Liver (tissue), 3 donors: ENCODE measurements around the gene MCTP1.

ENCODE experiments used
- FOXA1 ChIP-seq: IDR thresholded peaks from 2 replicates; pipeline ENCODE4 v1.6.1; 2016; ENCODE audit warnings: antibody characterized with exemption
- GABPA ChIP-seq, 2 donors: IDR thresholded peaks in 1 of 2; conservative IDR thresholded peaks in 1 of 2; 2 replicates each; pipeline ENCODE4 v1.6.1; 2016; ENCODE audit warnings: antibody characterized with exemption in 2 of 2, mild to moderate bottlenecking in 1 of 2, moderate library complexity in 1 of 2
- HNF4G ChIP-seq: IDR thresholded peaks from 2 replicates; pipeline ENCODE4 v1.6.1; 2016; ENCODE audit warnings: antibody characterized with exemption
- YY1 ChIP-seq: IDR thresholded peaks from 2 replicates; pipeline ENCODE4 v1.6.1; 2016; ENCODE audit warnings: antibody characterized with exemption, mild to moderate bottlenecking
- TF ChIP-seq, protein P1 (sequence below): fragments of 150-350 bp; IDR thresholded peaks from 2 replicates; pipeline ENCODE4 v1.5.1; 2017; ENCODE audit warnings: improper control_type of control experiment, low read depth, low read length; ENCODE audit not compliant: missing input control
- TF ChIP-seq, protein P2 (sequence below): IDR thresholded peaks from 2 replicates; pipeline ENCODE4 v1.6.1; 2016; ENCODE audit warnings: antibody characterized with exemption, mild to moderate bottlenecking
- TF ChIP-seq, protein P3 (sequence below): IDR thresholded peaks from 2 replicates; pipeline ENCODE4 v1.6.1; 2016; ENCODE audit warnings: antibody characterized with exemption
- donor health status: healthy.
- donor health status: healthy.

DNA sequence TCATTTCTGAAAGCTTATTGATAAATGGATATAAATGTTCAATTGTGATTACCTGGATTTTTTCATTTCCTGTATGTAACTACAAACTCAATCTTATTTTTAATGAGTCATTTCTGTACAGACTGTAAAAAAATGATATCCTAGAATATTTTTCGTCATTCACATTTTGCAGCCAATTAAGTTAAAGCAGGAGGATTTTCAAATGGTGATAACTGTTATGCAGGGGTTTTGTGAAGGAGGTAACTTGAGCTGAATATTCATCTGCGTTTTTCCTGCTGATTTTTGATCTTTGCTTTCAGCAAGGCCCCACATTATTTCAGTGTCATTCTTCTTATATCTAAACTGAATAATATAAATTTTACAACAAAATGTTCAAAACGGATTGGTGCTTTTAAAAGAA lies 592.3 kb downstream of the MCTP1 start:
- no peak for TF ChIP-seq HNF4G
- TF ChIP-seq, protein P1, sequence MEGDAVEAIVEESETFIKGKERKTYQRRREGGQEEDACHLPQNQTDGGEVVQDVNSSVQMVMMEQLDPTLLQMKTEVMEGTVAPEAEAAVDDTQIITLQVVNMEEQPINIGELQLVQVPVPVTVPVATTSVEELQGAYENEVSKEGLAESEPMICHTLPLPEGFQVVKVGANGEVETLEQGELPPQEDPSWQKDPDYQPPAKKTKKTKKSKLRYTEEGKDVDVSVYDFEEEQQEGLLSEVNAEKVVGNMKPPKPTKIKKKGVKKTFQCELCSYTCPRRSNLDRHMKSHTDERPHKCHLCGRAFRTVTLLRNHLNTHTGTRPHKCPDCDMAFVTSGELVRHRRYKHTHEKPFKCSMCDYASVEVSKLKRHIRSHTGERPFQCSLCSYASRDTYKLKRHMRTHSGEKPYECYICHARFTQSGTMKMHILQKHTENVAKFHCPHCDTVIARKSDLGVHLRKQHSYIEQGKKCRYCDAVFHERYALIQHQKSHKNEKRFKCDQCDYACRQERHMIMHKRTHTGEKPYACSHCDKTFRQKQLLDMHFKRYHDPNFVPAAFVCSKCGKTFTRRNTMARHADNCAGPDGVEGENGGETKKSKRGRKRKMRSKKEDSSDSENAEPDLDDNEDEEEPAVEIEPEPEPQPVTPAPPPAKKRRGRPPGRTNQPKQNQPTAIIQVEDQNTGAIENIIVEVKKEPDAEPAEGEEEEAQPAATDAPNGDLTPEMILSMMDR: no peak
- no peak for TF ChIP-seq YY1
- TF ChIP-seq GABPA (IDR thresholded peaks at IDR 0.05 in 1 of 2, conservative IDR thresholded peaks at IDR 0.05 in 1 of 2): no peak
- TF ChIP-seq, protein P2, sequence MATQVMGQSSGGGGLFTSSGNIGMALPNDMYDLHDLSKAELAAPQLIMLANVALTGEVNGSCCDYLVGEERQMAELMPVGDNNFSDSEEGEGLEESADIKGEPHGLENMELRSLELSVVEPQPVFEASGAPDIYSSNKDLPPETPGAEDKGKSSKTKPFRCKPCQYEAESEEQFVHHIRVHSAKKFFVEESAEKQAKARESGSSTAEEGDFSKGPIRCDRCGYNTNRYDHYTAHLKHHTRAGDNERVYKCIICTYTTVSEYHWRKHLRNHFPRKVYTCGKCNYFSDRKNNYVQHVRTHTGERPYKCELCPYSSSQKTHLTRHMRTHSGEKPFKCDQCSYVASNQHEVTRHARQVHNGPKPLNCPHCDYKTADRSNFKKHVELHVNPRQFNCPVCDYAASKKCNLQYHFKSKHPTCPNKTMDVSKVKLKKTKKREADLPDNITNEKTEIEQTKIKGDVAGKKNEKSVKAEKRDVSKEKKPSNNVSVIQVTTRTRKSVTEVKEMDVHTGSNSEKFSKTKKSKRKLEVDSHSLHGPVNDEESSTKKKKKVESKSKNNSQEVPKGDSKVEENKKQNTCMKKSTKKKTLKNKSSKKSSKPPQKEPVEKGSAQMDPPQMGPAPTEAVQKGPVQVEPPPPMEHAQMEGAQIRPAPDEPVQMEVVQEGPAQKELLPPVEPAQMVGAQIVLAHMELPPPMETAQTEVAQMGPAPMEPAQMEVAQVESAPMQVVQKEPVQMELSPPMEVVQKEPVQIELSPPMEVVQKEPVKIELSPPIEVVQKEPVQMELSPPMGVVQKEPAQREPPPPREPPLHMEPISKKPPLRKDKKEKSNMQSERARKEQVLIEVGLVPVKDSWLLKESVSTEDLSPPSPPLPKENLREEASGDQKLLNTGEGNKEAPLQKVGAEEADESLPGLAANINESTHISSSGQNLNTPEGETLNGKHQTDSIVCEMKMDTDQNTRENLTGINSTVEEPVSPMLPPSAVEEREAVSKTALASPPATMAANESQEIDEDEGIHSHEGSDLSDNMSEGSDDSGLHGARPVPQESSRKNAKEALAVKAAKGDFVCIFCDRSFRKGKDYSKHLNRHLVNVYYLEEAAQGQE: no peak
- no peak for TF ChIP-seq FOXA1
- TF ChIP-seq, protein P3, sequence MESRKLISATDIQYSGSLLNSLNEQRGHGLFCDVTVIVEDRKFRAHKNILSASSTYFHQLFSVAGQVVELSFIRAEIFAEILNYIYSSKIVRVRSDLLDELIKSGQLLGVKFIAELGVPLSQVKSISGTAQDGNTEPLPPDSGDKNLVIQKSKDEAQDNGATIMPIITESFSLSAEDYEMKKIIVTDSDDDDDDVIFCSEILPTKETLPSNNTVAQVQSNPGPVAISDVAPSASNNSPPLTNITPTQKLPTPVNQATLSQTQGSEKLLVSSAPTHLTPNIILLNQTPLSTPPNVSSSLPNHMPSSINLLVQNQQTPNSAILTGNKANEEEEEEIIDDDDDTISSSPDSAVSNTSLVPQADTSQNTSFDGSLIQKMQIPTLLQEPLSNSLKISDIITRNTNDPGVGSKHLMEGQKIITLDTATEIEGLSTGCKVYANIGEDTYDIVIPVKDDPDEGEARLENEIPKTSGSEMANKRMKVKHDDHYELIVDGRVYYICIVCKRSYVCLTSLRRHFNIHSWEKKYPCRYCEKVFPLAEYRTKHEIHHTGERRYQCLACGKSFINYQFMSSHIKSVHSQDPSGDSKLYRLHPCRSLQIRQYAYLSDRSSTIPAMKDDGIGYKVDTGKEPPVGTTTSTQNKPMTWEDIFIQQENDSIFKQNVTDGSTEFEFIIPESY: no peak
